ENCODE data around the gene PIM3.

The PIM3 gene

DNA sequence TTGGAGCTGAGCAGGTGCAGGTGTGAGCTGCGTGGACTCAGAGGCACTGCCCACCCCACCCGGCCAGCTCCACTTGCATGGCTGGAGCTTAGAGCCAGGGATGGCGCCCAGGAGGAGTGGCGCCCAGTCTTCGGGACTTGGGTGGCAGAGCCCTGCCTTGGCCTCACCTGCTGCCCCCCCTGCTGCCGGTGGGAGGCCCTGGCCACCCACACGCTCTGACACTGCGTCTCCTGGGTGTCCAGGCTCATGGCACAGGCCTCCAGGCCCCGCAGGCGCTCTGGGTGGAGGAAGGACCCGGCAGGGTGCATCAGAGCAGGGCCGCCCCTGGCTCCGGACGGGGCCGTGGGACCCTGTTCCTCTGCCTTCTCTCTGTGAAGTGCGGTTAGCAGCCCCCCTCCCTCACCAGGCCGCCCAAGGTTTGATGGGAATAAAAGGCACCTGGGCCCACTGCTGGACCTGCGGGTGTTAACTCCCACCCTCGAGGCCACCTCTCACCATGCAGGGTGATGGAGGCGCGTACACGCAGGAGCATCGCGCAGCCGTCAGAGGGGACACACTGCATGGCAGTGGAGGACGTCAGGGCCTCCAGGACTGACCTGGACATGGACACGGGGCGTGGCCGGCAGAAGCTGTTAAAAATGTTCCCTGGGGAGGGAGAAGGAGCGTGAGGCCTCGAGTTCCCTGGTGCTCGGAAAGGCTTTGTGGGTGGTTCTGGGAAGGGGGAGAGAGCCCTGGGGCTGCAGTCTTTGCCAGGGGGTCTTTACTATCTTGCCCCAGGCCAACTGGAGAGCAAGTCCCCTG, 40.2 kb downstream of the PIM3 start:
- Mint-ChIP-seq H3K4me3 (no peak overlapping the region), H3K4me1 (peaks cover 22% of the 10 kb centered on the region), H3K9me3 (no peaks in the 10 kb centered on the region), H3K27me3 (peaks cover 26% of the 10 kb centered on the region), H3K27ac (no peak overlapping the region)
- DNase-seq (no peak), ATAC-seq (peak; percentile 15)

DNA sequence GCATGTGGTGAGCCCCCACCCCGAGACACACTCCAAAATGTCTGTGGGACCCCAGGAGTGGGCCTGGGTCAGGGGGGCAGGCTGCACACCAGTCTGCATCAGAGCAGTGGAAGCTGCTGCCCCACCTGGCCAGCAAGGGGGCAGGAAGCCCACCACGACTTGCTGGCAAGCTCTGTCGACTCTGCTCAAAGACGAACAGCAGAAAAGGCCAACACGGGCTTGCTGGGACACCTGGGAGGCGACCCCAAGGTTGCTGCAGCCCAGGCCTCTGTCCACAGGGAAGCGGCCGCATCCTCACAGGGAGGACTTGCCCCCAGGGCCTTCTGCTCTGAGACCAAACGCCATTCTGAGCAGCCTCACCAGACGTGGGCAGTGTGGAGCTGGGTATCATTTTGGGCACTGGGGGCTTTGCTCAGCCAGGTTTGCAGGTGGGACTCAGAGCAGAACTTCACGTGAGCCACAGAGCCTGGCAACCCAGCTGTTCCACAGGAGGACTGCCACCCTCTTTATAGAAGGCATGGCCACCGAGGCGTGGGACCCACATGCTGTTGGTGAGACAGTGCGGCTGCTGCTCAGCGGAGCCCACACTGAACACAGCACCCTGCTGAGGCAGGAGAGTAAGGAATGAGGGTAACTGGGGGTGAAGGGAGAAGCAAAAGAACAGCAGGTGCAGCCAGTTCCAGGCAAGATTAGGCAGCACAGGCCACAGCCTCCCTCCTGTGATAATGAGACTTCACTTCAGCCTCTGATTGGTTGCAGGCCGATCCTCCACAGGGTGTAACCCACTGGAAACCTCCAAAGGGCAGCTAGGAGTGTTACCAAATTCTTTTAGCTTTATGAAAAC, 41.0 kb downstream of the PIM3 start:
- ATAC-seq = no peak
- H3K27me3 Mint-ChIP-seq = peaks cover 26% of the 10 kb centered on the region

DNA sequence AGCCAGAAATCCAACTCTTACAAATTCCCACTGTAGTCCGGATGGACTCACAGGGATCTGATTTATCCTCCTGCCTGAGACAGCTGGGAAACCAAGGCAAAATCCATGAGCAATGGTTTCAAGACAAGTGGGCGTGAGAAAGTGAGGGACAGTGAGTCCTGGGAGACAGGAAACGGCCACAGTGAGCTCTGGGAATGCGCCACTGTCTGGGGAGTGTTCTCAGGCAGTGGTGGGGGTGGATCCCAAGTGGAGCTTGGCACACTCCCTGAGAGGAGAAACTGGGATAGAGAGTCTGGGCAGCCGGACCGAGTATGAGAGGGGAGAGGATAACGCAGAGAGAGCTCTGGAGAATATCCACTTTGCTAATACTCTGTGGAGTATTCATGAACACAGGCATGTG, 42.2 kb downstream of the PIM3 start:
- no peaks in the 10 kb centered on the region for H3K9me3 Mint-ChIP-seq
- H3K27me3 Mint-ChIP-seq = peaks cover 26% of the 10 kb centered on the region
- no peak for DNase-seq
- peaks cover 22% of the 10 kb centered on the region for H3K4me1 Mint-ChIP-seq
- ATAC-seq = no peak
- no peak overlapping the region for H3K4me3 Mint-ChIP-seq
- H3K27ac Mint-ChIP-seq = no peak overlapping the region

More for the DNA sequence above, 41.0 kb downstream of the PIM3 start:
- no peak overlapping the region for H3K4me3 Mint-ChIP-seq
- H3K27ac Mint-ChIP-seq = no peak overlapping the region
- DNase-seq = no peak
- peaks cover 22% of the 10 kb centered on the region for H3K4me1 Mint-ChIP-seq
- no peaks in the 10 kb centered on the region for H3K9me3 Mint-ChIP-seq

DNA sequence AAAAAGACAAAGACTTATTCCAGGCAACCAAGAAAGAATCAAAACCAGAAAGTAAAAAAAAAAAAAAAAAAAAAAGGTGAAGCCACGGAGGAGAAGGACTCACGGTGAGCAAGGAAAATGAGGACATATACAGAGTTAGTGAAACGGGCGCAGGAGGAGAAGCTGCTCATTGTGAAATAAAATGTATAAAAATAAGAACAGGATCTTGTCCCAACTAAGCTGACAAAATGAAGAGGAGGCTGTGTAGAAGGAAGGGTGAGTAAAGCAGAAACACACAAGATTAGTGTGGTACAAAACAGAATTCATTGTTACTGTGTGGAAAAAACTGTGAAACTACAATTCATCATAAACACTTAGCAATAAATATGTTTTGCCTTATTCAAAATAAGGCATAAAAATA, 44.3 kb downstream of the PIM3 start:
- ATAC-seq (no peak), DNase-seq (no peak)
- peaks cover 10% of the 10 kb centered on the region for H3K4me1 Mint-ChIP-seq
- no peak overlapping the region for H3K27ac Mint-ChIP-seq
- peaks cover 17% of the 10 kb centered on the region for H3K27me3 Mint-ChIP-seq
- H3K4me3 Mint-ChIP-seq = no peak overlapping the region
- no peaks in the 10 kb centered on the region for H3K9me3 Mint-ChIP-seq

GRCh38 chr22:50007057-50007511, 46.5 kb downstream of the PIM3 start:
- H3K27ac Mint-ChIP-seq = no peak overlapping the region
- no peak for ATAC-seq
- no peaks in the 10 kb centered on the region for H3K9me3 Mint-ChIP-seq
- peaks cover 21% of the 10 kb centered on the region for H3K27me3 Mint-ChIP-seq
- no peak overlapping the region for H3K4me3 Mint-ChIP-seq
- H3K4me1 Mint-ChIP-seq = peaks cover 24% of the 10 kb centered on the region
- no peak for DNase-seq

DNA sequence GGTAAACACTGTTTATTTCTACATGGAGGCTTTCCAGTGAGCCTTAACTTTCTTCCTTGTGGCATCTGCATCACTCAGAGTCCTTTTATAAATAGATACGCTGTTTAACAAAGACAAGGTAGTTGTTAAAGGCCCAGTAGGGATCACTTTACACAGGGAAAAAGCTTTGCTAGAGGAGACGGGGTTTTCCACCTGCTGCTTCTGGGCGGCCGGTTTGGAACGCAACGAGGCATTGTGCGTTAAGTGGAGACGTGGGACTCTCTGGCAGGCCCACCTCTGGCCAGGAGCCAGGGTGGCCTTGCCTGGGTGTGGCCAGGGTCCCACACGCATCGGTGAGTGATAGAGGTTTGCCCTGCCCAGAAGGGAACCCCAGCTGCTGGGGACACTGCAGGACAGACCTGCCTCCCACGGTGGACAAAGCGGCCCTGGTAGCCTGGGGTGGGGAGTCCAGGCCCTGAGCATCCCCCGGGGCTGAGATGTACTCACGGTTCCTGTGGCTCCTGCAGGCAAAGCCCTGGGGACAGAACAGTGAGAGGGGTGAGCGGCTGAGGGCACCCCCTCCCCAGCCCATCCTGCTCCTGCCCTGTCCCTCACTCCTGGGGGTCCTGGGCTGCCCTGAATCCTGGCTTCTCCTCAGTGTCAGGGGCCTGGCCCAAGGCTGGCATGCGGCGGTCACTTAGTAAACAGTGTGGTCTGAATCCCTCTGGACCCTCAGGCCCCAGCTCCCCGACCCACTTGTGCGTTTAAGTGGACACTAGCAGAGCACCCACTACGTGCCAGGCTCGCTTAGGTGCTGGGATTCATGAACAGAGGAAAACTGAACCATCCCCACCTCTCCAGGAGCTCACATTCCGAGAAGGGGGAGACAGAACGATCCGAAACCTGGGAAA, 47.8 kb downstream of the PIM3 start:
- peak overlapping the region in 1 of 2 donors; percentile 59 for H3K27ac Mint-ChIP-seq
- DNase-seq (no peak), ATAC-seq (no peak)
- peaks cover 26% of the 10 kb centered on the region for H3K27me3 Mint-ChIP-seq
- no peaks in the 10 kb centered on the region for H3K9me3 Mint-ChIP-seq
- peak overlapping the region in 1 of 2 donors; percentile 8 for H3K4me3 Mint-ChIP-seq
- peaks cover 37% of the 10 kb centered on the region for H3K4me1 Mint-ChIP-seq

GRCh38 chr22:50009251-50009650, 48.7 kb downstream of the PIM3 start:
- H3K9me3 Mint-ChIP-seq = no peaks in the 10 kb centered on the region
- ATAC-seq (no peak), DNase-seq (no peak)
- H3K4me1 Mint-ChIP-seq = peaks cover 45% of the 10 kb centered on the region
- H3K27ac Mint-ChIP-seq = no peak overlapping the region
- peaks cover 26% of the 10 kb centered on the region for H3K27me3 Mint-ChIP-seq
- no peak overlapping the region for H3K4me3 Mint-ChIP-seq

DNA sequence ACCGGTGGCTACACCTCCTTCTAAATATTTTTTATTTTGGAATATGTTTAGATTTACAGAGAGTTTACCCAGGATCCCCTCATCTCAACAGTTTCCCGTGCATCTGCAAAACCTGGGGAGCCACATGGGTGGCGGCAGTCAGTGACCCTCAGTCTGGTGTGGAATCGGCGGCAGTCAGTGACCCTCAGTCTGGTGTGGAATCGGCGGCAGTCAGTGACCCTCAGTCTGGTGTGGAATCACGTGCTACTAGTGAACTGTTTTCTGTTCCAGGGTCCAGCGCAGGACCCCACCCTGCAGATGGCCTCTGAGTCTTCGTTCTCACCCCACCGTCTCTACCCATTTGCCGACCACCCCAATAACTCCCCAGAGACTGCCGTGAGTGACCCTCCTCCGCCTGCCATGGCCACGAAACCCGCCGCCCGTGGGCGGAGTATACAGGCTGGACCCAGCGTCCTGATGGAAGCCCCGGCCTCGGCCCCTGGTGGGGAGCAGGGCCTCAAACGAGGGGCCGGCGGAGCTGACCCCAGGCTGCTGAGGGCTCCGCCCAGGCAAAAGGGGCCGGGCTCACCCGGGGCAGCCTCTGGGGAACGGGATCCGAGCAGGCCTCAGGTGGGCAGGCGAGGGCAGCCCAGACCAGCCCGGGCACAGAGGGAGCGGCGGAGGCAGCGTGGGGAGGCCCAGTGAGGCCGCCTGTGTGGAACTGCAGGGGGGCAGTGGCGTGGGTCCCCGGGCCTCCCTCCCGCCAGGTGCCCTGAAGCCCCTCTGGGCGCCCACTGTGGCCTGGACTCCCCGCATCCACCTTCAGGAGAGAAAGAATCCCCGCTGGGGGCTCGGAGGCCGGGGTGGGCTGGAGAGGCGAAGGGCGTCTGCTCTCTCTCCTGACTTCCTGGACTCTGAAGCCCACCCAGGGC, 49.4 kb downstream of the PIM3 start:
- H3K4me3 Mint-ChIP-seq = peak overlapping the region in 1 of 2 donors; percentile 65
- peaks cover 24% of the 10 kb centered on the region for H3K27me3 Mint-ChIP-seq
- no peak overlapping the region for H3K27ac Mint-ChIP-seq
- ATAC-seq (peak; percentile 31), DNase-seq (no peak)
- H3K9me3 Mint-ChIP-seq = no peaks in the 10 kb centered on the region
- peaks cover 42% of the 10 kb centered on the region for H3K4me1 Mint-ChIP-seq

- H3K9me3 Mint-ChIP-seq = no peaks in the 10 kb centered on the region
- peaks cover 43% of the 10 kb centered on the region for H3K4me1 Mint-ChIP-seq
- peak overlapping the region; percentile 76 to 82 for H3K4me3 Mint-ChIP-seq
- peaks cover 18% of the 10 kb centered on the region for H3K27me3 Mint-ChIP-seq
- ATAC-seq = peak; percentile 64
- DNase-seq = peak; percentile 21 to 59
- peak overlapping the region; percentile 90 to 94 for H3K27ac Mint-ChIP-seq
Observed at GRCh38 chr22:50010676-50011446, 50.3 kb downstream of the PIM3 start.

- Mint-ChIP-seq H3K9me3 (no peaks in the 10 kb centered on the region), H3K4me3 (peak overlapping the region; percentile 76 to 82), H3K27ac (peak overlapping the region; percentile 90 to 94), H3K27me3 (peaks cover 18% of the 10 kb centered on the region), H3K4me1 (peaks cover 51% of the 10 kb centered on the region)
- DNase-seq (peak in 1 of 2 donors; percentile 8), ATAC-seq (no peak)
Observed at GRCh38 chr22:50011447-50012210, 51.1 kb downstream of the PIM3 start.

DNA sequence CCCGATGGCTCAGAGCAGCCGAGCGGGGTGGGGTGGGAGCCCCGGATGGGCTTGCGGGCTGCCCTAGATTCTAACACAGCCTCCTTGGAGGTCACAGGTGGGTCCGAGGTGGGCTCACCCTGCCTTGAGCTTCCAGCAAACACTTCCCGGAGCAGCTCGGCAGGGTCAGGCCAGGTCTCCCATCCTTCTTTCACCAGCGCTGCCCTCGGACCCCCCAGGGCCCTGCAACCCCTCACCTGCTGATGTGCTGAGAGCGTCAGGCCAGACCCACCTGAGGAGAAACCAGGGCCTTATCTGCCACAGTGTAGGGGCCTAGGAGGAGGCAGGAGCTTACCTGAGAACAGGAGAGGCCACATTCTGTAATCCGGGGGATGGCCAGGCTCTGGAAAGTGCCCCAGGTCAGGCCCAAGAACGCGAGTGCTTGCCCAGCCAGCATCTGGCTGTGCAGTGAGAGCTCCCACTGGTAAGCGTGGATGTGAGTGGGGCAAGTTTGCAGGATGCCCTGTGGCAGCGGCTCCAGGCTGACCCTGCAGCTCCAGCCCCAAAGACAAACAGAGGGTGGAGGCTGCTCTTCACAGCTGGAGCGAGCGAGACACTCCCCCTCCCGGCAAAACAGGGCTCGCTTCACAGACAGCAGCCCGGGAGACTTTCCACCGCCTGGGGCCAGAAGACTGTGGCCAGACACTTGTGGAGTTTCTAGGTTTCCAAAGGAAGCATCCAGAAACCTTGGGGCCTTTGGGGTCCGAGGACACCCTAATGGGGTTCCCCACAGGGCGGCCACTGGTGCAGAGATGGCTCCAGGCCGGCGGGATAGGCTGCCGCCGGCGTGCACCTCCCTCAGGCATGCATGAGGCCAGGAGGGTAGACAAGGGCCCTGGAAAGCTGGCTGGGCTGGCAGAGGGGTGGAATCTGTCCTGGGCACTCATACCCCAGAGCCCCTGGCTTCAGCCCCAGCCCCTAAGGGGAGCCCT, 51.9 kb downstream of the PIM3 start, which contains the start of gene IL17REL:
TSS of gene IL17REL (minus strand) at position 555 of the 971 bp plus-strand sequence. CDS start at position 436, 119 bp downstream.
- DNase-seq = no peak
- Mint-ChIP-seq H3K27ac (peak within 1 kb of the TSS; percentile 21 to 83), H3K4me1 (peaks cover 60% of the 10 kb centered on the region), H3K4me3 (peak within 1 kb of the TSS; percentile 76 to 82), H3K9me3 (no peaks in the 10 kb centered on the region), H3K27me3 (peaks cover 18% of the 10 kb centered on the region)
- no peak for ATAC-seq

Measured in stimulated activated naive CD8-positive, alpha-beta T cell treated with anti-CD3 and anti-CD28 coated beads, Interleukin-15, amount 100 ng/mL, for 72 hours (primary cell).